A549 (cell line): ENCODE results near the gene TMEM144.

Experiments used
- POLR2A ChIP-seq: IDR thresholded peaks from 2 replicates; pipeline ENCODE4 v1.6.1; 2012; ENCODE audit warnings: mild to moderate bottlenecking, low read length
- RFX5 ChIP-seq: fragments of 450-650 bp; IDR thresholded peaks from 2 replicates; pipeline ENCODE4 v1.7.1; 2014; ENCODE audit warnings: antibody characterized with exemption, mild to moderate bottlenecking, moderate library complexity
- ZSCAN20 ChIP-seq: fragments of 250-450 bp; sonication (Bioruptor Pico); IDR thresholded peaks from 2 replicates; pipeline ENCODE4 v1.8.0; 2022; ENCODE audit warnings: mild to moderate bottlenecking, moderate library complexity

DNA sequence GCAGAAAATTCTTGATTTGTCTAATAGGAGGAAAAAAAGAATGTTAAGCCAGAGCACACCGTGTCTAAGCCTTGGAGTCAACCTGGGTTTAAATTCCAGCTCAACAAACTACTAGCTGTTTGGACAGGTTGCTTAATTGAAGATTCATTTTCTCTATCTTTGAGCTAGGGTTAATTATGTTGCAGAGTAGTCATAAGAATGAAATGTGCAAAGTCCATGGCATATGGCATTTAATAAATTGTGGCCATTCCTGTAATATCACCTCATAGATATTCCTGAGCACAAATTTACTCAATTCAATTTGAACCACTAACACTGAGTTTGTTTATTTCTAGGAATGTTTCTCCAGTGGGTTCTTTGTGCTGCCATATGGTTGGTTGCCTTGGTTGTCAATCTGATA lies 4.6 kb downstream of the TMEM144 start:
- TF ChIP-seq POLR2A (no peak), RFX5 (no peak), ZSCAN20 (CRISPR knock-in tag) (no peak)
